Fibroblast of villous mesenchyme (primary cell): Measurements from ENCODE around the gene ASTN2. TPM values are rescaled to one million over a fixed set of nuclear protein-coding genes. Genes with fewer than 3 reads are reported as not detected.

Experiments used
- DNase-seq: peaks from one replicate; pipeline ENCODE4 v3.0.0-alpha.2; 2010; ENCODE audit warnings: low read depth
- H3K4me3 ChIP-seq: 2 replicates; pipeline ENCODE4 v1.5.1; 2011; ENCODE audit warnings: low read depth, mild to moderate bottlenecking, low read length
- CTCF ChIP-seq: IDR thresholded peaks from 2 replicates; pipeline ENCODE4 v1.5.1; 2012; ENCODE audit warnings: low read depth, mild to moderate bottlenecking, low read length; ENCODE audit not compliant: insufficient read depth
- total RNA-seq: library from RNA; depleted of rRNA; stranded (reverse); fragments of >200 nt; gene quantifications from 2 replicates; pipeline ENCODE4 v1.2.3, GENCODE V29; 2012

The ASTN2 gene
- total RNA-seq, 1 donor, result 5.6 TPM

GRCh38 chr9:116465576-116466270 lies 949.1 kb downstream of the ASTN2 start:
- no peak overlapping the region for H3K4me3 ChIP-seq
- no peak for DNase-seq
- TF ChIP-seq CTCF, result no peak

DNA sequence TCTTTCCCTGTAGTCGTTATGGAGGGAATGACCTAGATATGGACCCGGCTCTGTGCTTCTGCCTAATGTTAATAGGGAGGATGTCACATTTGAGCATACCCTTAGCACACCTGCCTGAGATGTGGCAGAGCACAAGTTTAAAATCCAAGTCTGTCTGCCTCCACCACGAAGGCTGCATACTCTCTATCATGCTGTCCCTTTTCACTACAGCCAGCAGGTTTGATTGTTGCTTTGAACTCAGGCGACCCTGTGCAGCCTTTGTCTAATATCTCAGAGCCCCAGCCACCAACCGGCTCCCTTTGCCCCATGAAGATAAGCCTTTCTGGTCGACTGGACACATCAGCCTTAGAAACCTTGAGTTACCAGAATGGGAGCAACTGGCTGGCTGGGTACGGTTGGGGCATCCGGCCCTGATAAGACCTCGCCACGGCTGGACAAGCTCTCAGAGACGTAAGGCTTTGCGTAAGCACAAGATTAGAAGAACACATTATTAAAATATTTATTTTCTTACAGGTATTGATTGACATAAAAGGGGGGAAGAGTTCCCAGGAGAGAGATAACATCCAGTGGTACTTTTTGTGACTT lies 949.8 kb downstream of the ASTN2 start:
- DNase-seq, result no peak
- no peak overlapping the region for H3K4me3 ChIP-seq
- TF ChIP-seq CTCF, result no peak

DNA sequence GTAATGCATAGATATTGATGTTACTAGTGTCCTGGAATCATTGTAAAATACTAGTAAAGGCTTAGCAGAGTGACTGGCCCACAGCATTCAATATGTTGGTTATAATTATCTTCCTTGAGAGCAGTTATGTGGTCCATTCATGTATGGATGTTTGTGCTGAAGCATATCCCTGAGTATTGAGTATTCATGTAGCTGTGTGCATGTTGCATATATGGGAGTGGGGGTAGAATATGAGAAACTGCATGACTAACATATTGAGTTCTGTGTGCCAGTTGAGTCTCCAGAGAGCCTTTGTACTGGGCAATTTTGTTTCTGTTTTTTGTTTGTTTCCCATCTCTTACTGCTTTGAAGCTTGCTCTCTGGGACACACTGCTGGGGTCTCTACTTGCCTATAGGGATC lies 950.4 kb downstream of the ASTN2 start:
- TF ChIP-seq CTCF, result no peak
- H3K4me3 ChIP-seq, result no peak overlapping the region
- DNase-seq, result no peak

DNA sequence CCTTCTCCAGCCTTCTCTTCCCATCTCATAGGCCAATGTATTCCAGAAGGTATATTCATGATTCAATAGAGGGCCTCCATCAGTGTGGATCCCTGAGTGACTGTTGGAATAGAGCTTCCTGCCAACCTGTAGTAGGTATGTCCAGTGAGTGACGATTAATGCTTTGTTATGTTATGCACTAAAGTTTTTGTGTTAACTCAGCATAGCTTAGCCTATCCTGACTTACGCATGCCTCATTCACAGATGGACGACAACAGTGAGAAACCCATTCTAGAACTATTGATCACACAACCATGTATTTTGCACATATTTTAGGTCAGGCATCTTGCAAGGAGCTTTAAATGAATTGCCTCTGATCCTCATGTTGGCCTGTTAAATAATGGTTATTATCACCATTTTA lies 953.2 kb downstream of the ASTN2 start:
- no peak for DNase-seq
- no peak for TF ChIP-seq CTCF
- no peak overlapping the region for H3K4me3 ChIP-seq

DNA sequence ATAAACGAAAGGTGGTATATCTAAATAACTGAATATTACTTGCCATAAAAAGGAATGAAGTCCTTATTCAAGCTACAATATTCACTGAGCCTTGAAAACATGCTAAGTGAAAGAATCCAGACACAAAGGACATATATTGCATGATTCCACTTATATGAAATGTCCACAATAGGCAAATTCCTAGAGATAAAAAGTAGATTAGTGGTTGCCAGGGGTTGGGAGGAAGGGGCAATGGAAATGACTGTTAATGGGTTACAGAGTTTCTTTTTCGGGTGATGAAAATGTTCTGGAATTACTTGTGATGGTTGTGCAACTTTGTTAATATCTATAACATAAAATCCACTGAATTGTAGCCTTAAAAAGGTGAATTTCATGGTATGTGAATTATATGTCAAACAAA lies 954.8 kb downstream of the ASTN2 start:
- H3K4me3 ChIP-seq, result no peak overlapping the region
- no peak for DNase-seq
- TF ChIP-seq CTCF, result no peak

- no peak for DNase-seq
- H3K4me3 ChIP-seq, result no peak overlapping the region
- no peak for TF ChIP-seq CTCF
Measured at GRCh38 chr9:116459576-116459975, 955.3 kb downstream of the ASTN2 start.
